ENCODE measurements around the gene TGM4. TPM values are rescaled to one million over a fixed set of nuclear protein-coding genes. Genes with fewer than 3 reads are reported as not detected.

Gene TGM4
- total and polyA plus RNA-seq, 10 of the 15 experiments (the other 5 are each of a cell fraction or from before 2014, with no cell fraction given), result not detected

- TF ChIP-seq, protein P1, sequence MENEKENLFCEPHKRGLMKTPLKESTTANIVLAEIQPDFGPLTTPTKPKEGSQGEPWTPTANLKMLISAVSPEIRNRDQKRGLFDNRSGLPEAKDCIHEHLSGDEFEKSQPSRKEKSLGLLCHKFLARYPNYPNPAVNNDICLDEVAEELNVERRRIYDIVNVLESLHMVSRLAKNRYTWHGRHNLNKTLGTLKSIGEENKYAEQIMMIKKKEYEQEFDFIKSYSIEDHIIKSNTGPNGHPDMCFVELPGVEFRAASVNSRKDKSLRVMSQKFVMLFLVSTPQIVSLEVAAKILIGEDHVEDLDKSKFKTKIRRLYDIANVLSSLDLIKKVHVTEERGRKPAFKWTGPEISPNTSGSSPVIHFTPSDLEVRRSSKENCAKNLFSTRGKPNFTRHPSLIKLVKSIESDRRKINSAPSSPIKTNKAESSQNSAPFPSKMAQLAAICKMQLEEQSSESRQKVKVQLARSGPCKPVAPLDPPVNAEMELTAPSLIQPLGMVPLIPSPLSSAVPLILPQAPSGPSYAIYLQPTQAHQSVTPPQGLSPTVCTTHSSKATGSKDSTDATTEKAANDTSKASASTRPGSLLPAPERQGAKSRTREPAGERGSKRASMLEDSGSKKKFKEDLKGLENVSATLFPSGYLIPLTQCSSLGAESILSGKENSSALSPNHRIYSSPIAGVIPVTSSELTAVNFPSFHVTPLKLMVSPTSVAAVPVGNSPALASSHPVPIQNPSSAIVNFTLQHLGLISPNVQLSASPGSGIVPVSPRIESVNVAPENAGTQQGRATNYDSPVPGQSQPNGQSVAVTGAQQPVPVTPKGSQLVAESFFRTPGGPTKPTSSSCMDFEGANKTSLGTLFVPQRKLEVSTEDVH (IDR thresholded peaks at IDR 0.05; ENCODE audit: low read depth, partially characterized antibody), result no peak
These were observed 11.2 kb downstream of the TGM4 start (continued) for GRCh38 chr3:44885618-44886017.

DNA sequence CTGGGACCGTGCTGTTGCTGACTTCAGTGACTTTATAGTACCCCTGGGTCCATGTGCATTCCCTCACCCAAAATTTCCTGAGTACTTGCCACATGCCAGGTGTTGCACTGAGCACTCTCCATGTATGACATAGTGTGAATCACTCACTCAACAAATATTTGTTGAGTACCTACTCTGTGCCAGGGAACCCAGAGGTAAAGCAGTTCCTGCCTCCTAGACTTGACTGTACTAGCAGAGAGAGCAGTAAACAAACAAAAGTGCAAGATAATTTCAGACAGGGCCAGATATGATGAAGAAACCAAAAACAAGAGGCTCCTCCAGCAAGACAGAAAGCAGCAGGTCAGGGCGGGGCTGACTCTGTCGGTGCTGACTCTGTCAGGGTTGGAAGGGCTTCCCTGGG is 12.2 kb downstream of the TGM4 start:
- no TSS peak for BruUV-seq (replicated peaks)
- no peak overlapping the region for H2AFZ ChIP-seq (ENCODE audit: control insufficient read depth, low read depth, low read length)
- no peak overlapping the region for H3K27ac ChIP-seq (ENCODE audit: control insufficient read depth, insufficient read depth)
- 20% methylated on average over 3 of the region's 3 CpGs for WGBS (ENCODE audit: insufficient coverage, insufficient replicate concordance, low lambda C conversion rate, missing lambda C conversion rate)
- in situ Hi-C loops (cut with MboI), result no loop called here
- no peaks in the 10 kb centered on the region for H3K36me3 ChIP-seq (ENCODE audit: control insufficient read depth in 2 of 2, insufficient read depth in 2 of 2, low read length in 1 of 2)
- CTCF ChIA-PET, result no interaction called here
- intact Hi-C loops (cut with micrococcal nuclease; ENCODE audit: unreplicated experiment), result no loop called here
- SMC1A ChIA-PET (ENCODE audit: uncharacterized antibody, unreplicated experiment), result no interaction called here
- no peaks in the 10 kb centered on the region for H4K20me1 ChIP-seq (ENCODE audit: control insufficient read depth, insufficient read depth)
- H3K4me3 ChIP-seq, result no peak overlapping the region
- no peak for DNase-seq (ENCODE audit: low read depth, low spot score)
- no peak overlapping the region for H3K9ac ChIP-seq (ENCODE audit: control insufficient read depth, insufficient read depth, low read length)
- RAD21 ChIA-PET (ENCODE audit: unreplicated experiment), result no interaction called here
- POLR2A ChIA-PET, result no interaction called here
- H3K4me2 ChIP-seq (ENCODE audit: control insufficient read depth, insufficient read depth), result no peak overlapping the region
- H3K27me3 ChIP-seq (replicated peaks in 1 of 2; ENCODE audit: control insufficient read depth in 2 of 2, insufficient read depth in 2 of 2, low read length in 1 of 2), result no peaks in the 10 kb centered on the region
- no peak for TF ChIP-seq MYB (IDR thresholded peaks at IDR 0.05; ENCODE audit: borderline replicate concordance, low read depth, low read length)
- no peaks in the 10 kb centered on the region for H3K79me2 ChIP-seq (ENCODE audit: control insufficient read depth, insufficient read depth, low read length)
- FAIRE-seq, result no peak
- H3K9me3 ChIP-seq (replicated peaks; ENCODE audit: control insufficient read depth, insufficient read depth, low read length), result no peaks in the 10 kb centered on the region
- ATAC-seq, result no peak
- H3K4me1 ChIP-seq (ENCODE audit: control insufficient read depth, insufficient read depth, low read length), result no peaks in the 10 kb centered on the region

GRCh38 chr3:44887101-44887500 is 12.7 kb downstream of the TGM4 start:
- no peak overlapping the region for H3K9ac ChIP-seq (ENCODE audit: control insufficient read depth, insufficient read depth, low read length)
- ATAC-seq, result no peak
- TF ChIP-seq SIX5 (IDR thresholded peaks at IDR 0.05; ENCODE audit: low read depth, low read length, severe bottlenecking) (no peak), KLF5 (IDR thresholded peaks at IDR 0.05; ENCODE audit: partially characterized antibody) (no peak), JUNB (IDR thresholded peaks at IDR 0.05) (no peak)
- TF ChIP-seq, protein P2, sequence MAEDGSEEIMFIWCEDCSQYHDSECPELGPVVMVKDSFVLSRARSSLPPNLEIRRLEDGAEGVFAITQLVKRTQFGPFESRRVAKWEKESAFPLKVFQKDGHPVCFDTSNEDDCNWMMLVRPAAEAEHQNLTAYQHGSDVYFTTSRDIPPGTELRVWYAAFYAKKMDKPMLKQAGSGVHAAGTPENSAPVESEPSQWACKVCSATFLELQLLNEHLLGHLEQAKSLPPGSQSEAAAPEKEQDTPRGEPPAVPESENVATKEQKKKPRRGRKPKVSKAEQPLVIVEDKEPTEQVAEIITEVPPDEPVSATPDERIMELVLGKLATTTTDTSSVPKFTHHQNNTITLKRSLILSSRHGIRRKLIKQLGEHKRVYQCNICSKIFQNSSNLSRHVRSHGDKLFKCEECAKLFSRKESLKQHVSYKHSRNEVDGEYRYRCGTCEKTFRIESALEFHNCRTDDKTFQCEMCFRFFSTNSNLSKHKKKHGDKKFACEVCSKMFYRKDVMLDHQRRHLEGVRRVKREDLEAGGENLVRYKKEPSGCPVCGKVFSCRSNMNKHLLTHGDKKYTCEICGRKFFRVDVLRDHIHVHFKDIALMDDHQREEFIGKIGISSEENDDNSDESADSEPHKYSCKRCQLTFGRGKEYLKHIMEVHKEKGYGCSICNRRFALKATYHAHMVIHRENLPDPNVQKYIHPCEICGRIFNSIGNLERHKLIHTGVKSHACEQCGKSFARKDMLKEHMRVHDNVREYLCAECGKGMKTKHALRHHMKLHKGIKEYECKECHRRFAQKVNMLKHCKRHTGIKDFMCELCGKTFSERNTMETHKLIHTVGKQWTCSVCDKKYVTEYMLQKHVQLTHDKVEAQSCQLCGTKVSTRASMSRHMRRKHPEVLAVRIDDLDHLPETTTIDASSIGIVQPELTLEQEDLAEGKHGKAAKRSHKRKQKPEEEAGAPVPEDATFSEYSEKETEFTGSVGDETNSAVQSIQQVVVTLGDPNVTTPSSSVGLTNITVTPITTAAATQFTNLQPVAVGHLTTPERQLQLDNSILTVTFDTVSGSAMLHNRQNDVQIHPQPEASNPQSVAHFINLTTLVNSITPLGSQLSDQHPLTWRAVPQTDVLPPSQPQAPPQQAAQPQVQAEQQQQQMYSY (CRISPR knock-in tag; IDR thresholded peaks at IDR 0.05), result no peak

More at GRCh38 chr3:44887101-44887500, 12.7 kb downstream of the TGM4 start:
- no peak overlapping the region for H3K4me3 ChIP-seq
- BruUV-seq (replicated peaks), result no TSS peak
- H3K4me2 ChIP-seq (ENCODE audit: control insufficient read depth, insufficient read depth), result no peak overlapping the region
- DNase-seq (ENCODE audit: low read depth, low spot score), result no peak
- intact Hi-C loops (cut with micrococcal nuclease; ENCODE audit: unreplicated experiment), result no loop called here
- no peak for FAIRE-seq
- H3K27me3 ChIP-seq (replicated peaks in 1 of 2; ENCODE audit: control insufficient read depth in 2 of 2, insufficient read depth in 2 of 2, low read length in 1 of 2), result no peaks in the 10 kb centered on the region
- in situ Hi-C loops (cut with MboI), result no loop called here
- H2AFZ ChIP-seq (ENCODE audit: control insufficient read depth, low read depth, low read length), result no peak overlapping the region
- no peaks in the 10 kb centered on the region for H4K20me1 ChIP-seq (ENCODE audit: control insufficient read depth, insufficient read depth)
- ChIA-PET SMC1A (ENCODE audit: uncharacterized antibody, unreplicated experiment) (interaction anchor here (1.3 kb wide), 1 partner anchor 11 kb away, joined by 4 read pairs; no protein-coding TSS in a partner anchor), POLR2A (no interaction called here), CTCF (no interaction called here), RAD21 (ENCODE audit: unreplicated experiment) (no interaction called here)
- no peaks in the 10 kb centered on the region for H3K4me1 ChIP-seq (ENCODE audit: control insufficient read depth, insufficient read depth, low read length)
- no peaks in the 10 kb centered on the region for H3K9me3 ChIP-seq (replicated peaks; ENCODE audit: control insufficient read depth, insufficient read depth, low read length)
- no peaks in the 10 kb centered on the region for H3K36me3 ChIP-seq (ENCODE audit: control insufficient read depth in 2 of 2, insufficient read depth in 2 of 2, low read length in 1 of 2)
- no peaks in the 10 kb centered on the region for H3K79me2 ChIP-seq (ENCODE audit: control insufficient read depth, insufficient read depth, low read length)
- H3K27ac ChIP-seq (ENCODE audit: control insufficient read depth, insufficient read depth), result no peak overlapping the region
- WGBS (ENCODE audit: insufficient coverage, insufficient replicate concordance, low lambda C conversion rate, missing lambda C conversion rate), result 16% methylated on average over 7 of the region's 7 CpGs

Measured in GM12878 (cell line).